ENCODE measurements around the gene CCDC194.

Gene CCDC194

DNA sequence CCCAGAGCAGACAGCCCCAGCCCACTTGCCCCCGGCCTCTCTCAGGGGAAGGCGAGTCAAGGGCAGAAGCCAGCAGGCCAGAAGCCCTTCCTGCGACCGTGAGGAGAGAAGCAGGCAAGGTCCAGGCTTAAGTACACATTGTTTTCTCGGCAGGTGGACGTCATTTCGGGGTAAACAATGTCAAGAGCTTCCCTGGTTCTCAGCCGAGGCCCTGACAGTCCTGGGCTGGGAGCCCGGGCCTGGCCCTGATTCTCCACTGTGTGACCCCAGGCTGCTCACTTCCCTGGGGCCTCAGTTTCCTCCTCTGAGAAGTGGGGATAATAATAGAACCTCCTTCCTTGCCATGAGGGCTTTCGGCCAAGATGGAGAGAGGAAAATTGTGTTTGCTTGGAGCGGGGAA is 36.3 kb downstream of the CCDC194 start:
- H2BK120ac ChIP-seq (ENCODE audit: low read depth, low read length) = no peak overlapping the region
- no peak overlapping the region for H2BK12ac ChIP-seq (ENCODE audit: low read length in 2 of 2)
- no peak overlapping the region for H2BK15ac ChIP-seq (ENCODE audit: low read depth, poor library complexity, severe bottlenecking)
- DNase-seq = no peak
- no peak overlapping the region for H2AFZ ChIP-seq (ENCODE audit: low read depth, low read length)
- H3K4me2 ChIP-seq (ENCODE audit: low read length, poor library complexity, severe bottlenecking) = no peak overlapping the region
- H3K4ac ChIP-seq (ENCODE audit: low read depth in 1 of 2, low read length in 2 of 2) = no peak overlapping the region
- H2AK5ac ChIP-seq (ENCODE audit: low read length, severe bottlenecking) = no peak overlapping the region
- H3K14ac ChIP-seq (ENCODE audit: low read length in 2 of 2) = no peak overlapping the region
- no peak overlapping the region for H2BK5ac ChIP-seq (ENCODE audit: low read depth, low read length, poor library complexity, severe bottlenecking)
- no peak overlapping the region for H3K23ac ChIP-seq (ENCODE audit: low read length in 2 of 2)
- H3K27ac ChIP-seq (ENCODE audit: low read length, poor library complexity, severe bottlenecking) = no peak overlapping the region
- peaks cover 6% of the 10 kb centered on the region for H3K4me1 ChIP-seq (ENCODE audit: control insufficient read depth, insufficient read depth, low read depth, low read length)
- no peak overlapping the region for H4K91ac ChIP-seq (ENCODE audit: low read length)
- WGBS = 91% methylated on average over 11 of the region's 11 CpGs
- H3K36me3 ChIP-seq (ENCODE audit: control insufficient read depth in 1 of 2, insufficient read depth in 2 of 2, low read depth in 1 of 2, low read length in 2 of 2) = no peaks in the 10 kb centered on the region
- H3K4me3 ChIP-seq (ENCODE audit: insufficient read depth in 1 of 2, low read depth in 1 of 2, low read length in 2 of 2) = no peak overlapping the region
- no peak overlapping the region for H4K8ac ChIP-seq (ENCODE audit: low read length)
- no peak overlapping the region for H3K9ac ChIP-seq (ENCODE audit: low read length)
- H3K18ac ChIP-seq (ENCODE audit: low read depth in 1 of 2, low read length in 2 of 2) = no peak overlapping the region
- H3K27me3 ChIP-seq (ENCODE audit: control insufficient read depth in 1 of 2, insufficient read depth in 1 of 2, low read length in 2 of 2) = peaks cover 0 to 16% of the 10 kb centered on the region in 2 experiments
- H3K9me3 ChIP-seq (ENCODE audit: control insufficient read depth, low read length) = no peaks in the 10 kb centered on the region
- H3K79me1 ChIP-seq (replicated peaks; ENCODE audit: low read length, poor library complexity, severe bottlenecking) = no peaks in the 10 kb centered on the region

GRCh38 chr19:17357078-17357666 is 36.8 kb downstream of the CCDC194 start:
- no peak overlapping the region for H3K4me3 ChIP-seq (ENCODE audit: insufficient read depth in 1 of 2, low read depth in 1 of 2, low read length in 2 of 2)
- peaks cover 6% of the 10 kb centered on the region for H3K4me1 ChIP-seq (ENCODE audit: control insufficient read depth, insufficient read depth, low read depth, low read length)
- H3K18ac ChIP-seq (ENCODE audit: low read depth in 1 of 2, low read length in 2 of 2) = no peak overlapping the region
- no peak overlapping the region for H2AFZ ChIP-seq (ENCODE audit: low read depth, low read length)
- WGBS = 90% methylated on average over 7 of the region's 7 CpGs
- no peak overlapping the region for H2BK12ac ChIP-seq (ENCODE audit: low read length in 2 of 2)
- no peak overlapping the region for H3K4ac ChIP-seq (ENCODE audit: low read depth in 1 of 2, low read length in 2 of 2)
- H2BK15ac ChIP-seq (ENCODE audit: low read depth, poor library complexity, severe bottlenecking) = no peak overlapping the region
- no peak overlapping the region for H3K9ac ChIP-seq (ENCODE audit: low read length)
- H3K23ac ChIP-seq (ENCODE audit: low read length in 2 of 2) = no peak overlapping the region
- H3K27me3 ChIP-seq (ENCODE audit: control insufficient read depth in 1 of 2, insufficient read depth in 1 of 2, low read length in 2 of 2) = peaks cover 0 to 19% of the 10 kb centered on the region in 2 experiments
- H3K27ac ChIP-seq (ENCODE audit: low read length, poor library complexity, severe bottlenecking) = no peak overlapping the region
- no peak overlapping the region for H3K4me2 ChIP-seq (ENCODE audit: low read length, poor library complexity, severe bottlenecking)
- no peaks in the 10 kb centered on the region for H3K79me1 ChIP-seq (replicated peaks; ENCODE audit: low read length, poor library complexity, severe bottlenecking)
- H3K36me3 ChIP-seq (ENCODE audit: control insufficient read depth in 1 of 2, insufficient read depth in 2 of 2, low read depth in 1 of 2, low read length in 2 of 2) = no peaks in the 10 kb centered on the region
- H4K8ac ChIP-seq (ENCODE audit: low read length) = no peak overlapping the region
- H3K9me3 ChIP-seq (ENCODE audit: control insufficient read depth, low read length) = no peaks in the 10 kb centered on the region
- H4K91ac ChIP-seq (ENCODE audit: low read length) = no peak overlapping the region
- no peak overlapping the region for H3K14ac ChIP-seq (ENCODE audit: low read length in 2 of 2)
- H2BK5ac ChIP-seq (ENCODE audit: low read depth, low read length, poor library complexity, severe bottlenecking) = no peak overlapping the region
- DNase-seq = no peak
- no peak overlapping the region for H2BK120ac ChIP-seq (ENCODE audit: low read depth, low read length)
- no peak overlapping the region for H2AK5ac ChIP-seq (ENCODE audit: low read length, severe bottlenecking)

GRCh38 chr19:17353386-17353785 is 40.6 kb downstream of the CCDC194 start:
- Histone ChIP-seq H3K9ac (ENCODE audit: low read length) (no peak overlapping the region), H3K36me3 (ENCODE audit: control insufficient read depth in 1 of 2, insufficient read depth in 2 of 2, low read depth in 1 of 2, low read length in 2 of 2) (no peaks in the 10 kb centered on the region), H4K8ac (ENCODE audit: low read length) (no peak overlapping the region), H3K23ac (ENCODE audit: low read length in 2 of 2) (no peak overlapping the region), H3K79me1 (replicated peaks; ENCODE audit: low read length, poor library complexity, severe bottlenecking) (no peaks in the 10 kb centered on the region), H3K9me3 (ENCODE audit: control insufficient read depth, low read length) (no peaks in the 10 kb centered on the region), H3K14ac (ENCODE audit: low read length in 2 of 2) (no peak overlapping the region), H3K4me3 (ENCODE audit: insufficient read depth in 1 of 2, low read depth in 1 of 2, low read length in 2 of 2) (no peak overlapping the region), H3K4ac (ENCODE audit: low read depth in 1 of 2, low read length in 2 of 2) (no peak overlapping the region), H4K91ac (ENCODE audit: low read length) (no peak overlapping the region), H3K27me3 (ENCODE audit: control insufficient read depth in 1 of 2, insufficient read depth in 1 of 2, low read length in 2 of 2) (peaks cover 0 to 28% of the 10 kb centered on the region in 2 experiments), H3K4me1 (ENCODE audit: control insufficient read depth, insufficient read depth, low read depth, low read length) (peaks cover 8% of the 10 kb centered on the region), H2AK5ac (ENCODE audit: low read length, severe bottlenecking) (no peak overlapping the region), H2AFZ (ENCODE audit: low read depth, low read length) (peak overlapping the region; percentile 18), H3K18ac (ENCODE audit: low read depth in 1 of 2, low read length in 2 of 2) (no peak overlapping the region), H2BK12ac (ENCODE audit: low read length in 2 of 2) (peak overlapping the region in 1 of 2 experiments; percentile 2), H3K27ac (ENCODE audit: low read length, poor library complexity, severe bottlenecking) (no peak overlapping the region), H2BK120ac (ENCODE audit: low read depth, low read length) (no peak overlapping the region), H2BK15ac (ENCODE audit: low read depth, poor library complexity, severe bottlenecking) (no peak overlapping the region), H2BK5ac (ENCODE audit: low read depth, low read length, poor library complexity, severe bottlenecking) (no peak overlapping the region), H3K4me2 (ENCODE audit: low read length, poor library complexity, severe bottlenecking) (no peak overlapping the region)
- WGBS = 88% methylated on average over 8 of the region's 8 CpGs
- DNase-seq = no peak

- WGBS = 66% methylated on average over 14 of the region's 14 CpGs
- no peak for DNase-seq
- H2BK15ac ChIP-seq (ENCODE audit: low read depth, poor library complexity, severe bottlenecking) = no peak overlapping the region
These were observed 41.3 kb downstream of the CCDC194 start for GRCh38 chr19:17352608-17353280.

More at GRCh38 chr19:17352608-17353280, 41.3 kb downstream of the CCDC194 start:
- H3K4ac ChIP-seq (ENCODE audit: low read depth in 1 of 2, low read length in 2 of 2) = no peak overlapping the region
- no peak overlapping the region for H3K23ac ChIP-seq (ENCODE audit: low read length in 2 of 2)
- no peak overlapping the region for H3K4me3 ChIP-seq (ENCODE audit: insufficient read depth in 1 of 2, low read depth in 1 of 2, low read length in 2 of 2)
- peak overlapping the region; percentile 21 for H2BK120ac ChIP-seq (ENCODE audit: low read depth, low read length)
- H3K4me2 ChIP-seq (ENCODE audit: low read length, poor library complexity, severe bottlenecking) = no peak overlapping the region
- no peaks in the 10 kb centered on the region for H3K36me3 ChIP-seq (ENCODE audit: control insufficient read depth in 1 of 2, insufficient read depth in 2 of 2, low read depth in 1 of 2, low read length in 2 of 2)
- H3K18ac ChIP-seq (ENCODE audit: low read depth in 1 of 2, low read length in 2 of 2) = peak overlapping the region in 1 of 2 experiments; percentile 18
- H2AFZ ChIP-seq (ENCODE audit: low read depth, low read length) = peak overlapping the region; percentile 18
- H3K27me3 ChIP-seq (ENCODE audit: control insufficient read depth in 1 of 2, insufficient read depth in 1 of 2, low read length in 2 of 2) = peaks cover 0 to 28% of the 10 kb centered on the region in 2 experiments
- peak overlapping the region in 1 of 2 experiments; percentile 35 for H3K14ac ChIP-seq (ENCODE audit: low read length in 2 of 2)
- no peak overlapping the region for H2AK5ac ChIP-seq (ENCODE audit: low read length, severe bottlenecking)
- peak overlapping the region; percentile 20 for H4K8ac ChIP-seq (ENCODE audit: low read length)
- H2BK12ac ChIP-seq (ENCODE audit: low read length in 2 of 2) = peak overlapping the region in 1 of 2 experiments; percentile 2
- peaks cover 6% of the 10 kb centered on the region for H3K4me1 ChIP-seq (ENCODE audit: control insufficient read depth, insufficient read depth, low read depth, low read length)
- H4K91ac ChIP-seq (ENCODE audit: low read length) = peak overlapping the region; percentile 55
- H3K27ac ChIP-seq (ENCODE audit: low read length, poor library complexity, severe bottlenecking) = no peak overlapping the region
- H3K9me3 ChIP-seq (ENCODE audit: control insufficient read depth, low read length) = no peaks in the 10 kb centered on the region
- H3K9ac ChIP-seq (ENCODE audit: low read length) = no peak overlapping the region
- no peak overlapping the region for H2BK5ac ChIP-seq (ENCODE audit: low read depth, low read length, poor library complexity, severe bottlenecking)
- no peaks in the 10 kb centered on the region for H3K79me1 ChIP-seq (replicated peaks; ENCODE audit: low read length, poor library complexity, severe bottlenecking)
